Stimulated activated naive CD4-positive, alpha-beta T cell (primary cell): Measurements from ENCODE around the gene GRM1.

Source experiments
- DNase-seq, 6 experiments: peaks; one replicate each; lab custom pipeline; 2025; lab: John Stamatoyannopoulos, UW

GRM1 gene

DNA sequence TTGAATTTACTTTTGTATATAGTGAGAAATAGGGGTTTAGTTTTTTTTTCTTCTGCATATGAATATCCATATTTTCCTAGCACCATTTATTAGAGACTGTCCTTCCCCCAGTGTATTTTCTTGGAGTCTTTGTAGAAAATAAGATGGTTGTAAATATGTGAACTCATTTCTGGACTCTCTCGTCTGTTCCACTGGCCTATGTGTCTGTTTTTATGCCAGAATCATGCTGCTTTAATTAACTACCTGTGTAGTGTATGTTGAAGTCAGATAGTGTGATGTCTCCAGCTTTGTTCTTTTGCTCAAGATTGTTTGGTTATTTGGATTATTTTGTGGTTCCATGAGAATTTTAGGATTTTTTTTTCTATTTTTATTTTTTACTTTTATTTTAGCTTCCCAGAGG is 338.2 kb downstream of the GRM1 start:
- DNase-seq: no peak

GRCh38 chr6:146369866-146370265 is 341.0 kb downstream of the GRM1 start:
- DNase-seq: no peak

DNA sequence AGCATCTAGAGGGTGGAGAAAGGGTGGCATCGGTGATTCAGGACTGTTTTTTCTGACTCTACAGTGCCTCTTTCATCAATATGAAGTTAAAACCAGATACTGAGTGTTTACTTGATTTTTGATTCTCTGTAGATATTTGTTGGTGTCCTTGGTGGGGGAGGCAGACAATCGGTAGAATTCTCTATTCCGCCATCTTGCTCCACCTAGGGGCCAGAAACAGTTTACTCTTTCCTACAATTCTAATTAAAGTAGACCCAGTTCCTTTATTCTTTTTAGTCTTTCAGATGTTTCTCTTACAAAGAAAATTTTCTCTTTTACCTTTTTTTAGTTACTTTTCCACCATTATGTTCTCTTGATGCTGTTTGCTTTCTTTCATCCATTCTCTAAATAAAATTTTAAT is 352.6 kb downstream of the GRM1 start:
- DNase-seq: no peak

DNA sequence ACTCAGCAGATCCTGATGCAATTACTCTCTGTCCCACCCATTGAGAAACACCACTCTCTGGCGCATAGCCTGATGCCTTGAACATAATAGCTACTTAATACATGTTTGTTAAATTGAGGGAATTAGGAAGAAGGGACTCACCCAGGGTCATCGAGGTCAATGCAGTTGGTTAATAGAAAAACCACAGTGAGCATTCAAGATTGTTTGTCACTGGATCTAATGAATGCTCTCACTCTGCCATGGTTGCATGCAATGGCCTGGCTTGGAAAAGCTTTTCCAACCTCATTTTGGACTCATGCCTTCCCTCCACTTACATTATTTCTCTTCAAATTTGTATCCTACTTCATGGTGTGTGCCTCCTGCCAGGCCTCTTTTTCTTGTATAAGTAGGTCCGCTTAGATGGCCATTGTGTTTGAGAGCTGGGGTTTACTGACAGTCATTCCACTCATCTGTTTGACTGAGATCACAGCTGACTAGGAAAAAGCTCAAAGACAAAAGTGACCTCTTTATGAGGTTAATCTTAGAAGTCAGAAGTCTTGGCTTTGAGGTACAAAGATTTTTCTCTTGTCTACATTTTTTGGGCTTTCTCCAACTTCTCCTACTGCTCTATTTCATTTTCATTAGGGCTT is 360.0 kb downstream of the GRM1 start:
- no peak for DNase-seq

DNA sequence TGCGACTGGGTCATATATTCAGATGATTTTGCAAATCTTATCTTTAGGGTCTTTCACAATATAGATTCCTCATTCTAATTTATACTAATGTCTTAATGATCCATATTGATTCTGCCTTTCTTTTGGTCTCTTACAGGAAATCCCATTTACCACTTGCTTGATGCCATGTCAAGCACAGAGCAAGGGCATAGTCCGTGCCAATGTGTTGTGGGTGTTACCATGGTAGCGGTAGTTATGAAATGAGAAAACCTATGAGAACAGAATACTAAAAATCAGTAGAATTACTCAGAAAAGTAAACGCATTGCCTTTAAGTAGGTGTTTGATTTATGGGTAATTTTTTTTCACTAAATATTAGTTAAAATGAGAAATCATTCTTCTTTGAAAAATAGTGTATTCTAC is 360.9 kb downstream of the GRM1 start:
- no peak for DNase-seq

DNA sequence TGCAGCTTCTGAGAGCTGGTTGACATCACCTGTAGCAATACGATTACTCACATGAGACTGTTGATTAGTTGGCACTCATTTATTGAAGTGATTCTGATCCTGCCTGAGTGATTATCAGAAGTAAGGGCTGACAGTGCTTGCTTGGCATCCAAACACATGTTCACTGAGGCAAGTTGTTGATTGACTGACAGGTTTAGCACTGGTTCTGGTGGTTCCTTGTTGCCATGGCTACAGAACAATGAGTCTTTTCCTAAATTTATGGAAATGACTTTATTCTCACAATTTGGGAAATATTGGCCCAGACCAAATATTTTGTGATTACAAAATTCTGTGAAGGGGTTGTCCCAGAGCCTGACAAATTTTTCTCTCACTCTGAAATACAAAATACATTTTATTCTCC is 368.8 kb downstream of the GRM1 start:
- DNase-seq: no peak

GRCh38 chr6:146402476-146402875 is 373.6 kb downstream of the GRM1 start:
- DNase-seq: no peak

DNA sequence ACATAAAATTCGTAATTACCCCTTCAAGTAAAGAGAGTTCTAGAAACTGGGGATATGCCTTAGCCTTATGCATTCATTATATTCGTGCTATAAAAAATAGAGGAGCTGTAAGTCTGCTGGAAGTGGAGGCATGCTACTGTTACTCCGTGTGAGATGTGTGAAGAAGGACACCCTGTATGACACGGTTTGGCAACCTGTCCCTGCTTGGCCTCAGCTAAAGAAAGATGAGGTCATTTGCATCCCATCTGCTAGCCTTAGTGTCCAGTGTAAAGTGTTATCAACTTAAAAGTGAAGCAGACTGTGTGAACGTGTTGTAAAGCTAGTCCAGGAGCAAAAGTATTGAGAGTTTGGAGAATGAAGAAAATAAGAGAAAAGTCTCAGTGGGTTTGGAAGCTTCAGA is 379.7 kb downstream of the GRM1 start:
- no peak for DNase-seq

DNA sequence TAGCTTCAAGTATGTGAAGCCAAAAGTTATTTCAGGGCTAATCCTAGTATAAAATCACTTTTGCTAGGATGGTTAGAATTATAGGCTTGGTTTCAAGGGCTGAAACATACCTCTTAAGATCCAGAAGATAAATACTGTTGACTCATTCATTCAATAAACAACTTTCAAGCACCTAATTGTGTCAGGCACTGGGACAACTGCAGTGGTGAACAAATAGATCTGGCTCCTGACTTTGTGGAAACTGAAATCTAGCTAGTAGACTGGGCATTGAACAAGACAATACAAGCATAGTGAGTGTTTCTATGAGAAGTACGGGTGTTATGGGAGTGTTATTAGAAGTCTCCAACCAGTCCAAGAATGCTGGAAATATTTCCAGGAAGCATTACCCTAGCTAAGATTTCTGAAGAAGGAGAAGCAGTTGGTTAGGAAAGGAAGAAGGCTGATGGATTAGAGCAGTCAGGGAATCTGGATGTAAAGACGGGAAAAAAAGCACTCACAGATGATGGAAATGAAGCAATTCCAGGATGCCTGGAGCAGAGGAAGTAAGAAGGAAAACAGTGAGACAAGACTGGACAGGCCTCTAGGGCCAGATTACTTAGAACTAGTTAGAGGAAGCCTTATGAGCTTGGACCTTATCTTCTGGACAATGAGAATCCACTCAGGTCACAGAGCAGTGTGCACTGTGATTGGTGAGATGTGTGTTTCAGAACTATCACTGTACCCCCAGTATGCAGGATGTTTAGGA is 382.2 kb downstream of the GRM1 start:
- no peak for DNase-seq

DNA sequence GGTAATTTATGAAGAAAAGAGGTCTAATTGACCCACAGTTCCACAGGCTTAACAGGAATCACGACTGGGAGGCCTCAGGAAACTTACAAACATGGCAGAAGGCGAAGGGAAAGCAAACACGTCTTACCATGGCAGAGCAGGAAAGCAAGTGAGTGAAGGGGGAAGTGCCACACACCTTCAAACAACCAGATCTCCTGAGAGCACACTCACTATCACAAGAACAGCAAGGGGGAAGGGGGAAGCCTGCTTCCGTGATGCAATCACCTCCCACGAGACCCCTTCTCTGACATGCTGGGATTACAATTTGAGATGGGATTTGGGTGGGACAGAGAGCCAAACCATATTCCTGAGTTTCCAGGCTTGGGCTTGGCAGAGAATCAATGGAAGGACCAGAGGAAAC is 390.7 kb downstream of the GRM1 start:
- no peak for DNase-seq

DNA sequence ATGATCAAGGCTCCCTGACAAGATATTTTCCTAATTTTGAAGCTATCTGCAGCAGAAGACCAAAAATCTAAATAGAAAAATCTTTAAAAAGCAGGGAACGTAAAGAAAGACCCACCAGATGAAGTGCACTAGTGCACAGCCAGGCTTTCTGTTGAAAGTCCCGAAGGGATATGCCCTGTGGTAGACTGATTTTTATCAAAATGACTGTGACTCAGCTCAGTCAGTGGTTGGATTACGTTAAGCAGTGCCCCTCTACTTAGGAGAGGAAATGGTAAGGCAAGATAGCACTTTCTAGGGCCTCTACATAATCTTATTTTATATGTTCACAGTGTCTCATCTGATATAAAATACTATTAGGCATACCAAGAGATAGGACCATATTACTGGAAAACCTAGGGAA is 391.4 kb downstream of the GRM1 start:
- DNase-seq: no peak

- no peak for DNase-seq
Measured at GRCh38 chr6:146422789-146423375, 394.0 kb downstream of the GRM1 start.

DNA sequence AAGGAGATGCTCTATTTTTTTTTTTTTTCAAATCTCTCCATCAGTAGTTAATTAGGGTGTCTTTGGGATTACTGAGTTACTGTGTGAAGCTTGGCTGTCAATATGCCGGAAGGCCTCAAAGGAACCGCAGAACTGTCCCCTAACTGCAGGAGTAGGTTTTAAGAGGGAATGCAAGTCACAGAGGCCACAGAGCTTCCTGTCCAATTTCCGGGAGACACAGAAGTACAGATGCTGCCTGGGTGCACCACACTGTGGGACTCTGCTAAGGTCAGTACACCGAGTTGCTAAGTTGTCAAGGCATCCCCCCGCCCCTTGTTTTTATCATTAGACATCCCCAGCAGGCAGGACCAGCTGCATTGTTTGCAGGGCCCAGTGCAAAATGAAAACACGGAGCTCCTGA is 394.6 kb downstream of the GRM1 start:
- DNase-seq: no peak

DNA sequence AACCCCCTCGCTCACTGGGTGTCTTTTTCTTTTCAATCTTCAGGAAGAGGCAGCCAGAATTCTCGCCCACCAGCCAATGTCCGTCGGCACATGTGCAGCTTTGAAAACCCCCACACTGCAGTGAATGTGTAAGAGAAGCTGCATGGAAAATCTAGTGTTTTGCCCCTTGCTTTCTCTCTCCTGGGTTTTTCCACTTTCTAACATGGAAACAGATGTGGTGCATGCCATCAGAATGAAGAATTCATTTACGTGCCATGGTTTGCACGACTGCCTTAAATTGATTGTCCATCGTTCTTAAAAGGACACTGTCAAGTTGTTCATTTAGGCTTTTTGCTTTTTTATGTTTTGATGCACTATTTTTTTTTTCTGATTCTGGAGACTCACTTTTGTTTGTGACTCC is 397.7 kb downstream of the GRM1 start:
- DNase-seq: no peak

DNA sequence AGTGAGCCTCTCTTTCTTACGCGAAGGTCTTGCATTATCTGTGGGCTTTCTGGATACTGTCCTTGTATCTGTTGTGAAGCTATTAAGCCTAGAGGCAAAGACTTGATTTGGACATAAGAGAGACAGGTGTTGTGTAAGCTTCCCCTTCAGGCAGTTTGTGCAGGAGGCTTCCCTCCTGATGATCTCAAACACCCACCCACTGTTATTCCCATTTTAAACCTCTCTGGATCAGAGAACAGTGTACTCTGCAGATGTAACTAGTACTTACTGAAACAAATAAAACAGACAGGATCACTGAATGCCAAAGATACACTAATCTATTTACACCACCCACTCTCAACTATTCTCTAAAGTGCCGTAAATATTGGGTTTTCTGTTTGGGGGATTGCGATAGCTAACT is 401.0 kb downstream of the GRM1 start:
- no peak for DNase-seq

DNA sequence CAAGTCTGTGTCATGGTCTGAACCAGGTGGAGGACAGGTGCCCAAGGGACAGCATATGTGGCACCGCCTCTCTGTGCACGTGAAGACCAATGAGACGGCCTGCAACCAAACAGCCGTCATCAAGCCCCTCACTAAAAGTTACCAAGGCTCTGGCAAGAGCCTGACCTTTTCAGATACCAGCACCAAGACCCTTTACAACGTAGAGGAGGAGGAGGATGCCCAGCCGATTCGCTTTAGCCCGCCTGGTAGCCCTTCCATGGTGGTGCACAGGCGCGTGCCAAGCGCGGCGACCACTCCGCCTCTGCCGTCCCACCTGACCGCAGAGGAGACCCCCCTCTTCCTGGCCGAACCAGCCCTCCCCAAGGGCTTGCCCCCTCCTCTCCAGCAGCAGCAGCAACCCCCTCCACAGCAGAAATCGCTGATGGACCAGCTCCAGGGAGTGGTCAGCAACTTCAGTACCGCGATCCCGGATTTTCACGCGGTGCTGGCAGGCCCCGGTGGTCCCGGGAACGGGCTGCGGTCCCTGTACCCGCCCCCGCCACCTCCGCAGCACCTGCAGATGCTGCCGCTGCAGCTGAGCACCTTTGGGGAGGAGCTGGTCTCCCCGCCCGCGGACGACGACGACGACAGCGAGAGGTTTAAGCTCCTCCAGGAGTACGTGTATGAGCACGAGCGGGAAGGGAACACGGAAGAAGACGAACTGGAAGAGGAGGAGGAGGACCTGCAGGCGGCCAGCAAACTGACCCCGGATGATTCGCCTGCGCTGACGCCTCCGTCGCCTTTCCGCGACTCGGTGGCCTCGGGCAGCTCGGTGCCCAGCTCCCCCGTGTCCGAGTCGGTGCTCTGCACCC is 405.2 kb downstream of the GRM1 start:
- DNase-seq: no peak

DNA sequence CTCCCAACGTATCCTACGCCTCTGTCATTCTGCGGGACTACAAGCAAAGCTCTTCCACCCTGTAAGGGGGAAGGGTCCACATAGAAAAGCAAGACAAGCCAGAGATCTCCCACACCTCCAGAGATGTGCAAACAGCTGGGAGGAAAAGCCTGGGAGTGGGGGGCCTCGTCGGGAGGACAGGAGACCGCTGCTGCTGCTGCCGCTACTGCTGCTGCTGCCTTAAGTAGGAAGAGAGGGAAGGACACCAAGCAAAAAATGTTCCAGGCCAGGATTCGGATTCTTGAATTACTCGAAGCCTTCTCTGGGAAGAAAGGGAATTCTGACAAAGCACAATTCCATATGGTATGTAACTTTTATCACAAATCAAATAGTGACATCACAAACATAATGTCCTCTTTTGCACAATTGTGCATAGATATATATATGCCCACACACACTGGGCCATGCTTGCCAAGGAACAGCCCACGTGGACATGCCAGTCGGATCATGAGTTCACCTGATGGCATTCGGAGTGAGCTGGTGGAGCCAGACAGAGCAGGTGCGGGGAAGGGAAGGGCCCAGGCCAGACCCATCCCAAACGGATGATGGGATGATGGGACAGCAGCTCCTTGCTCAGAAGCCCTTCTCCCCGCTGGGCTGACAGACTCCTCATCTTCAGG is 406.0 kb downstream of the GRM1 start:
- DNase-seq: no peak

DNA sequence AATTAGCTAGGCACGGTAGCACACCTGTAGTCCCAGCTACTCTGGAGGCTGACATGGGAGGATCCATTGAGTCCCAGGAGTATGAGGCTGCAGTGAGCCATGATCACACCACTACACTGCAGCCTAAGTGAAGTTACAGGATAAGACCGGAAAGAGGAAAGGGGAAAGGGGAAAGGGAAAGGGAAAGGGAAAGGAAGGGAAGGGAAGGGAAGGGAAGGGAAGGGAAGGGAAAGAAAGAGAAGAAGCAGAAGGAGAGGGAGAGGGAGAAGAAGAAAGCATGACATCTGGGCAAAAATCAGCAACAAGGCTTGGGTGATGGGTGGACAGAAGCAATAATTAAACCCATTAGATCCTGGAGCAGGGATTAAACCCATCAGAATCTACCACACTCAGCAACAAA is 413.0 kb downstream of the GRM1 start:
- DNase-seq: no peak

DNA sequence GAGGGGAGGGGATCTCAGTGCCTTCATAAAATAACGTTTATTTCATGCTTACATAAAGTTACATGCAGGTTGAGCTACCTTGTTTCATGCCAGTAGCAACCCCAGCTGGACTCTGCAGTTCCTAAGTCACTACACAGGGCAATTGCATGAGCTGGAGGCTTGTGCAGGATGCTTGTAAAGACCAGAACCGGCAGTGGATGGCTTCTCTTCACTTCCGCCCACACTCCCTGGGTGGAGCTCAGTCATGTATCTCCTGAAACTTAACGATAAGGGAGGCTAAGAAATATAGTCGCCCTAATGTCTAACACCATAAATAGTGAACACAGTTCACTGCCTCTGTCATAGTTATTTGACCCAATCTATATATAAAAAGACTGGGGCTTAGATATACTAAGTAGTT is 415.3 kb downstream of the GRM1 start:
- no peak for DNase-seq

- DNase-seq: no peak
Measured at GRCh38 chr6:146445233-146445632, 416.4 kb downstream of the GRM1 start.

GRCh38 chr6:146456886-146457285 is 428.0 kb downstream of the GRM1 start:
- no peak for DNase-seq

GRCh38 chr6:146460941-146461340 is 432.1 kb downstream of the GRM1 start:
- no peak for DNase-seq
